GM12878 (cell line): ENCODE results near the gene SFXN5. TPM values are rescaled to one million over a fixed set of nuclear protein-coding genes. Genes with fewer than 3 reads are reported as not detected.

ENCODE experiments used
- ATAC-seq: fragments of 200-7000 bp; cut with Tn5 transposase; 3 replicates; pipeline ENCODE4 v1.9.1; 2020; ENCODE audit warnings: mild to moderate bottlenecking, moderate library complexity
- BruUV-seq: library from RNA; stranded (reverse); fragments of 400-500 nt; replicated peaks from 2 replicates; lab custom pipeline; 2021; lab: Mats Ljungman, UMichigan
- CTCF ChIA-PET: fragments of 300-600 bp; sonication (Branson Sonifier 250); formaldehyde crosslinking; extraction: SDS; loops from one replicate; lab custom pipeline; 2021; ENCODE audit warnings: inconsistent platforms; lab: Yijun Ruan, JAX
- POLR2A ChIA-PET: fragments of 350-600 bp; formaldehyde crosslinking; extraction: SDS; loops from one replicate; lab custom pipeline; 2021; ENCODE audit warnings: inconsistent platforms; lab: Charles Lee
- RAD21 ChIA-PET: fragments of 300-600 bp; sonication (Branson Sonifier 250); formaldehyde crosslinking; loops from one replicate; lab custom pipeline; 2023; ENCODE audit warnings: antibody characterized with exemption; ENCODE audit not compliant: unreplicated experiment; lab: Charles Lee
- SMC1A ChIA-PET: fragments of 300-600 bp; sonication (Branson Sonifier 250); formaldehyde crosslinking; loops from one replicate; lab custom pipeline; 2023; ENCODE audit not compliant: unreplicated experiment, uncharacterized antibody; lab: Charles Lee
- DNase-seq: peaks from one replicate; pipeline ENCODE4 v3.0.0-alpha.2; 2011; ENCODE audit warnings: low read depth, low spot score
- FAIRE-seq: peaks from 3 replicates; lab custom pipeline; 2011; peaks lifted over from hg19 to GRCh38; lab: Jason Lieb, UNC
- H2AFZ ChIP-seq: 2 replicates; pipeline ENCODE4 v1.6.0; 2011; ENCODE audit warnings: low read depth, low read length, control low read depth; ENCODE audit not compliant: control insufficient read depth
- H3K27ac ChIP-seq: 2 replicates; pipeline ENCODE4 v1.5.1; 2011; ENCODE audit warnings: control low read depth; ENCODE audit not compliant: control insufficient read depth, insufficient read depth
- H3K27me3 ChIP-seq, 2 experiments: replicated peaks in 1 of 2; 2 replicates each; pipeline versions ENCODE4 v1.6.0 to v1.6.1; 2011; ENCODE audit warnings: low read length in 1 of 2; ENCODE audit not compliant: control insufficient read depth in 2 of 2, insufficient read depth in 2 of 2
- H3K36me3 ChIP-seq, 2 experiments: 2 replicates each; pipeline ENCODE4 v1.5.1; 2011; ENCODE audit warnings: low read length in 1 of 2; ENCODE audit not compliant: control insufficient read depth in 2 of 2, insufficient read depth in 2 of 2
- H3K4me1 ChIP-seq: 2 replicates; pipeline ENCODE4 v1.6.1; 2011; ENCODE audit warnings: mild to moderate bottlenecking, low read length, moderate library complexity, mixed read lengths; ENCODE audit not compliant: control insufficient read depth, insufficient read depth
- H3K4me2 ChIP-seq: 2 replicates; pipeline ENCODE4 v1.6.0; 2011; ENCODE audit warnings: control low read depth; ENCODE audit not compliant: control insufficient read depth, insufficient read depth
- H3K4me3 ChIP-seq: fragments of 200-600 bp; sonication (generic); 2 replicates; pipeline ENCODE4 v1.5.1; 2016
- H3K79me2 ChIP-seq: 2 replicates; pipeline ENCODE4 v1.6.0; 2011; ENCODE audit warnings: low read length; ENCODE audit not compliant: control insufficient read depth, insufficient read depth
- H3K9ac ChIP-seq: 2 replicates; pipeline ENCODE4 v1.8.0; 2011; ENCODE audit warnings: low read length, control low read depth, mixed read lengths; ENCODE audit not compliant: control insufficient read depth, insufficient read depth
- H3K9me3 ChIP-seq: replicated peaks from 3 replicates; pipeline ENCODE4 v1.5.1; 2011; ENCODE audit warnings: mild to moderate bottlenecking, low read length; ENCODE audit not compliant: control insufficient read depth, insufficient read depth
- H4K20me1 ChIP-seq: 2 replicates; pipeline ENCODE4 v1.6.0; 2011; ENCODE audit not compliant: control insufficient read depth, insufficient read depth
- CTCF ChIP-seq, 3 experiments: IDR thresholded peaks in 2 of 3; conservative IDR thresholded peaks in 1 of 3; 2 replicates each; pipeline ENCODE4 v1.5.1; 2011; ENCODE audit warnings: low read depth in 3 of 3, low read length in 3 of 3, mild to moderate bottlenecking in 3 of 3, control low read depth in 2 of 3, moderate library complexity in 2 of 3, inconsistent platforms in 1 of 3, mixed read lengths in 1 of 3; ENCODE audit not compliant: control insufficient read depth in 2 of 3, insufficient read depth in 1 of 3; ENCODE audit errors: extremely low read depth in 1 of 3
- ESRRA ChIP-seq: IDR thresholded peaks from 2 replicates; pipeline ENCODE4 v1.6.1; 2012; ENCODE audit warnings: mild to moderate bottlenecking, low read length, improper control_type of control experiment
- ETV6 ChIP-seq, 2 experiments: fragments of 450-650 bp in 1 of 2; IDR thresholded peaks in 1 of 2; conservative IDR thresholded peaks in 1 of 2; 2 replicates each; pipeline ENCODE4 v1.6.1; 2014; ENCODE audit warnings: antibody characterized with exemption in 1 of 2, borderline replicate concordance in 1 of 2, low read depth in 1 of 2, mild to moderate bottlenecking in 1 of 2, moderate library complexity in 1 of 2
- HDAC2 ChIP-seq: fragments of 200-600 bp; sonication (generic); IDR thresholded peaks from 2 replicates; pipeline ENCODE4 v1.6.1; 2017
- IRF5 ChIP-seq: fragments of 450-650 bp; IDR thresholded peaks from 2 replicates; pipeline ENCODE4 v1.6.1; 2017; ENCODE audit warnings: borderline replicate concordance
- MLLT1 ChIP-seq: fragments of 450-650 bp; IDR thresholded peaks from 2 replicates; pipeline ENCODE4 v1.6.1; 2016; ENCODE audit warnings: mild to moderate bottlenecking
- MYB ChIP-seq: fragments of 150-350 bp; IDR thresholded peaks from 2 replicates; pipeline ENCODE4 v1.6.1; 2014; ENCODE audit warnings: mild to moderate bottlenecking, low read depth, low read length, borderline replicate concordance
- NRF1 ChIP-seq: conservative IDR thresholded peaks from 2 replicates; pipeline ENCODE4 v1.6.1; 2011; ENCODE audit warnings: mild to moderate bottlenecking, low read depth, low read length, improper control_type of control experiment
- PAX5 ChIP-seq: IDR thresholded peaks from 2 replicates; pipeline ENCODE4 v1.6.1; 2011; ENCODE audit warnings: low read depth, low read length, borderline replicate concordance
- PRDM15 ChIP-seq: fragments of 450-650 bp; formaldehyde crosslinking; IDR thresholded peaks from 2 replicates; pipeline ENCODE4 v1.4.0; 2020; ENCODE audit warnings: mild to moderate bottlenecking, moderate library complexity
- SMAD5 ChIP-seq: IDR thresholded peaks from 2 replicates; pipeline ENCODE4 v1.6.1; 2016; ENCODE audit warnings: antibody characterized with exemption, low read depth
- SP1 ChIP-seq: IDR thresholded peaks from one replicate; pipeline ENCODE4 v1.6.1; 2011; ENCODE audit warnings: low read depth, low read length
- WGBS: methylation state at CpG from one replicate; pipeline ENCODE4 v1.1.6; 2016; ENCODE audit warnings: low lambda C conversion rate; ENCODE audit not compliant: insufficient replicate concordance, insufficient coverage; ENCODE audit errors: missing lambda C conversion rate; 5-methylcytosine and 5-hydroxymethylcytosine counted together
- in situ Hi-C: fragments of 300-500 bp; cut with MboI; formaldehyde crosslinking; loops from 9 replicates; pipeline ENCODE4 v1.14.3; 2018; ENCODE audit warnings: mixed read lengths
- intact Hi-C: fragments of 100-400 bp; cut with micrococcal nuclease; formaldehyde crosslinking; loops from one replicate; pipeline ENCODE4 v1.14.2; 2022; ENCODE audit not compliant: unreplicated experiment
- polyA plus RNA-seq, 11 experiments: library from polyadenylated mRNA; depleted of rRNA in 4 of 11; unstranded in 6 of 11; stranded (reverse) in 5 of 11; fragments of >200 nt; fragmentation: Nextera tagmentation in 4 of 11; fragmentation: Illumina TruSeq in 1 of 11; extraction: Ambion mirVana in 4 of 11; extraction: Trizol in 1 of 11; gene quantifications; 1 replicate in 1 of 11; 2 replicates in 10 of 11; pipeline versions ENCODE4 v1.2.1 to v1.2.3, GENCODE V29; 2011 to 2016; ENCODE audit warnings: inconsistent platforms in 2 of 11, missing spikeins in 2 of 11, low read depth in 1 of 11
- total RNA-seq, 4 experiments: library from RNA; depleted of rRNA in 3 of 4; stranded (reverse); fragments of >200 nt in 3 of 4; fragmentation: Illumina TruSeq in 1 of 4; extraction: Trizol in 1 of 4; gene quantifications; 2 replicates each; pipeline versions ENCODE4 v1.2.1 to v1.2.3, GENCODE V29; 2013 to 2021

SFXN5 gene
- total and polyA plus RNA-seq, 10 of the 15 experiments (the other 5 are each of a cell fraction or from before 2014, with no cell fraction given): 3.3 to 15.9 (median 11.2) TPM

GRCh38 chr2:72951303-72952095 is 120.0 kb downstream of the SFXN5 start:
- CTCF ChIA-PET: interaction anchor here (0.5 to 5.0 kb wide), 4 partner anchors 22 to 126 kb away, joined by 4 to 62 read pairs (median 5); no protein-coding TSS in a partner anchor
- Histone ChIP-seq H3K27ac (no peak overlapping the region), H3K4me3 (no peak overlapping the region), H3K36me3 (no peaks in the 10 kb centered on the region), H3K79me2 (no peaks in the 10 kb centered on the region), H4K20me1 (no peaks in the 10 kb centered on the region), H3K9me3 (no peaks in the 10 kb centered on the region), H3K4me2 (no peak overlapping the region), H3K4me1 (no peaks in the 10 kb centered on the region), H2AFZ (no peak overlapping the region), H3K9ac (no peak overlapping the region), H3K27me3 (no peaks in the 10 kb centered on the region)
- POLR2A ChIA-PET: no interaction called here
- RAD21 ChIA-PET: interaction anchor here (1.1 to 3.3 kb wide), 2 partner anchors 58 to 60 kb away, joined by 3 to 16 read pairs; no protein-coding TSS in a partner anchor
- DNase-seq (no peak), FAIRE-seq (no peak), ATAC-seq (no peak)
- no TSS peak for BruUV-seq
- intact Hi-C loops (no loop called here), in situ Hi-C loops (no loop called here)
- SMC1A ChIA-PET: interaction anchor here (1.7 kb wide), 1 partner anchor 58 kb away, joined by 5 read pairs; no protein-coding TSS in a partner anchor
- 72% methylated on average over 8 of the region's 8 CpGs for WGBS
- no peak for TF ChIP-seq MLLT1
- no peak for TF ChIP-seq NRF1
- TF ChIP-seq ETV6 (conservative IDR thresholded peaks at IDR 0.05 in 1 of 2, IDR thresholded peaks at IDR 0.05 in 1 of 2; ENCODE audit: borderline replicate concordance in 1 of 2, low read depth in 1 of 2): no peak
- no peak for TF ChIP-seq SMAD5
- no peak for TF ChIP-seq ESRRA
- no peak for TF ChIP-seq CTCF (IDR thresholded peaks at IDR 0.05 in 2 of 3, conservative IDR thresholded peaks at IDR 0.05 in 1 of 3; ENCODE audit: control insufficient read depth in 2 of 3, extremely low read depth in 1 of 3, insufficient read depth in 1 of 3, low read depth in 3 of 3, low read length in 3 of 3)
- no peak for TF ChIP-seq PAX5
- no peak for TF ChIP-seq MYB
- no peak for TF ChIP-seq IRF5
- no peak for TF ChIP-seq PRDM15
- TF ChIP-seq HDAC2: no peak
- no peak for TF ChIP-seq SP1
